ENCODE measurements around the gene CAPN12. TPM values are rescaled to one million over a fixed set of nuclear protein-coding genes. Genes with fewer than 3 reads are reported as not detected.

The CAPN12 gene
- total RNA-seq, 1 donor from 2014 or later = not detected

- DNase-seq (ENCODE audit: low read depth in 2 of 2) = no peak
Observed at GRCh38 chr19:38682872-38683392, 61.3 kb downstream of the CAPN12 start.

- no peak for DNase-seq (ENCODE audit: low read depth in 2 of 2)
Observed at GRCh38 chr19:38682195-38682867, 61.9 kb downstream of the CAPN12 start.

Other genes with a start within 250 kb of the CAPN12 start
- gene MAP4K1, start 126.5 kb downstream of the CAPN12 start, total RNA-seq = 0.13 TPM in 1 of 2 replicates, not detected in the other
- 329 and 443 TPM in 2 replicates for gene EIF3K, start 125.3 kb downstream of the CAPN12 start, total RNA-seq
- 126 and 192 TPM in 2 replicates for gene ACTN4, start 96.8 kb downstream of the CAPN12 start, total RNA-seq
- not detected in 2 replicates for gene LGALS7, start 29.0 kb upstream of the CAPN12 start, total RNA-seq
- 0.39 TPM in 1 of 2 replicates, not detected in the other for gene LGALS7B, start 44.7 kb upstream of the CAPN12 start, total RNA-seq
- not detected in 2 replicates for gene LGALS4, start 68.5 kb upstream of the CAPN12 start, total RNA-seq
- 50.5 and 59.9 TPM in 2 replicates for gene ECH1, start 87.3 kb upstream of the CAPN12 start, total RNA-seq
- 263 and 288 TPM in 2 replicates for gene HNRNPL, start 105.5 kb upstream of the CAPN12 start, total RNA-seq
- gene RINL, start 133.8 kb upstream of the CAPN12 start, total RNA-seq = 8.1 and 10.1 TPM in 2 replicates
- 62.3 and 105 TPM in 2 replicates for gene SIRT2, start 155.1 kb upstream of the CAPN12 start, total RNA-seq
- 8.0 and 15.3 TPM in 2 replicates for gene NFKBIB, start 155.5 kb upstream of the CAPN12 start, total RNA-seq
- gene CCER2, start 167.7 kb upstream of the CAPN12 start, total RNA-seq = 0.13 TPM in 1 of 2 replicates, not detected in the other
- 17.2 and 18.3 TPM in 2 replicates for gene SARS2, start 186.3 kb upstream of the CAPN12 start, total RNA-seq
- gene MRPS12, start 186.5 kb upstream of the CAPN12 start, total RNA-seq = 46.6 and 50.1 TPM in 2 replicates
- 13.6 and 29.0 TPM in 2 replicates for gene FBXO17, start 231.3 kb upstream of the CAPN12 start, total RNA-seq